HepG2 (cell line): ENCODE measurements around the gene ANKRD13D. TPM values are rescaled to one million over a fixed set of nuclear protein-coding genes. Genes with fewer than 3 reads are reported as not detected.

Experiments used
- BRD4 ChIP-seq: sonication (generic); formaldehyde crosslinking; IDR thresholded peaks from 2 replicates; pipeline ENCODE4 v1.4.0; 2020; ENCODE audit warnings: missing genetic modification reagents
- CCDC6 ChIP-seq: sonication (generic); formaldehyde crosslinking; IDR thresholded peaks from 2 replicates; pipeline ENCODE4 v1.8.1; 2022; ENCODE audit warnings: mild to moderate bottlenecking, missing genetic modification reagents, moderate library complexity
- ESRRA ChIP-seq: sonication (generic); formaldehyde crosslinking; IDR thresholded peaks from 2 replicates; pipeline ENCODE4 v1.5.1; 2020; ENCODE audit warnings: mild to moderate bottlenecking, low read depth, missing genetic modification reagents
- GLI4 ChIP-seq: sonication (generic); formaldehyde crosslinking; IDR thresholded peaks from 2 replicates; pipeline ENCODE4 v1.5.1; 2020; ENCODE audit warnings: missing genetic modification reagents, mild to moderate bottlenecking, moderate library complexity, borderline replicate concordance
- HCFC1 ChIP-seq: fragments of 150-350 bp; IDR thresholded peaks from 2 replicates; pipeline ENCODE4 v1.6.1; 2014; ENCODE audit warnings: low read depth, low read length
- HOXA9 ChIP-seq: sonication (generic); formaldehyde crosslinking; IDR thresholded peaks from 2 replicates; pipeline ENCODE4 v1.8.1; 2022; ENCODE audit warnings: missing genetic modification reagents, mild to moderate bottlenecking, moderate library complexity, borderline replicate concordance
- MEIS1 ChIP-seq: sonication (generic); formaldehyde crosslinking; IDR thresholded peaks from 2 replicates; pipeline ENCODE4 v1.9.0; 2021; ENCODE audit warnings: mild to moderate bottlenecking, missing genetic modification reagents, moderate library complexity, borderline replicate concordance
- MXD3 ChIP-seq: IDR thresholded peaks from 2 replicates; pipeline ENCODE4 v1.6.1; 2016; ENCODE audit warnings: mild to moderate bottlenecking, missing biosample characterization, missing genetic modification reagents
- NFYB ChIP-seq: sonication (generic); formaldehyde crosslinking; IDR thresholded peaks from 2 replicates; pipeline ENCODE4 v1.4.0; 2020; ENCODE audit warnings: missing genetic modification reagents
- RFX3 ChIP-seq: IDR thresholded peaks from 2 replicates; pipeline ENCODE4 v1.6.1; 2016; ENCODE audit warnings: missing biosample characterization, missing genetic modification reagents
- SNAI1 ChIP-seq: sonication (generic); formaldehyde crosslinking; IDR thresholded peaks from 2 replicates; pipeline ENCODE4 v1.5.0; 2020; ENCODE audit warnings: mild to moderate bottlenecking, missing genetic modification reagents, borderline replicate concordance
- SNRNP70 ChIP-seq: fragments of 200-400 bp; formaldehyde crosslinking; IDR thresholded peaks from 2 replicates; pipeline ENCODE4 v1.6.1; 2017; ENCODE audit warnings: mild to moderate bottlenecking, low read depth, low read length, moderate library complexity
- TBP ChIP-seq: sonication (generic); formaldehyde crosslinking; IDR thresholded peaks from 2 replicates; pipeline ENCODE4 v1.5.0; 2020; ENCODE audit warnings: missing genetic modification reagents
- TEAD2 ChIP-seq: sonication (generic); formaldehyde crosslinking; IDR thresholded peaks from 2 replicates; pipeline ENCODE4 v1.9.0; 2021; ENCODE audit warnings: missing genetic modification reagents
- ZBTB14 ChIP-seq: sonication (generic); formaldehyde crosslinking; IDR thresholded peaks from 2 replicates; pipeline ENCODE4 v1.4.0; 2020; ENCODE audit warnings: missing genetic modification reagents
- ZBTB34 ChIP-seq: sonication (generic); formaldehyde crosslinking; IDR thresholded peaks from 2 replicates; pipeline ENCODE4 v1.8.0; 2022; ENCODE audit warnings: mild to moderate bottlenecking, missing genetic modification reagents
- ZBTB44 ChIP-seq: sonication (generic); formaldehyde crosslinking; IDR thresholded peaks from 2 replicates; pipeline ENCODE4 v1.4.0; 2020; ENCODE audit warnings: missing genetic modification reagents
- ZNF282 ChIP-seq: fragments of 450-650 bp; IDR thresholded peaks from 2 replicates; pipeline ENCODE4 v1.6.1; 2018; ENCODE audit not compliant: partially characterized antibody
- ZNF296 ChIP-seq: sonication (generic); formaldehyde crosslinking; conservative IDR thresholded peaks from 2 replicates; pipeline ENCODE4 v1.5.0; 2020; ENCODE audit warnings: mild to moderate bottlenecking, missing genetic modification reagents
- ZNF430 ChIP-seq: sonication (generic); formaldehyde crosslinking; IDR thresholded peaks from 2 replicates; pipeline ENCODE4 v1.9.0; 2021; ENCODE audit warnings: mild to moderate bottlenecking, missing genetic modification reagents
- ZNF563 ChIP-seq: sonication (generic); formaldehyde crosslinking; IDR thresholded peaks from 2 replicates; pipeline ENCODE4 v1.8.0; 2022; ENCODE audit warnings: mild to moderate bottlenecking, moderate library complexity, missing genetic modification reagents
- ZNF639 ChIP-seq: conservative IDR thresholded peaks from 2 replicates; pipeline ENCODE4 v1.6.1; 2018; ENCODE audit warnings: missing genetic modification reagents
- ZNF746 ChIP-seq: sonication (generic); formaldehyde crosslinking; IDR thresholded peaks from 2 replicates; pipeline ENCODE4 v1.8.0; 2022; ENCODE audit warnings: mild to moderate bottlenecking, missing genetic modification reagents
- ZNF75D ChIP-seq: sonication (generic); formaldehyde crosslinking; IDR thresholded peaks from 2 replicates; pipeline ENCODE4 v1.8.1; 2023; ENCODE audit warnings: missing genetic modification reagents, mild to moderate bottlenecking, borderline replicate concordance
- ZNF766 ChIP-seq: sonication (generic); formaldehyde crosslinking; IDR thresholded peaks from 2 replicates; pipeline ENCODE4 v1.5.0; 2020; ENCODE audit warnings: missing genetic modification reagents, borderline replicate concordance
- ZNF878 ChIP-seq: sonication (generic); formaldehyde crosslinking; IDR thresholded peaks from 2 replicates; pipeline ENCODE4 v1.8.1; 2023; ENCODE audit warnings: mild to moderate bottlenecking, missing genetic modification reagents, moderate library complexity
- polyA plus RNA-seq, 8 experiments: library from polyadenylated mRNA; depleted of rRNA in 3 of 8; stranded (reverse) in 7 of 8; unstranded in 1 of 8; fragments of >200 nt; fragmentation: Illumina TruSeq in 4 of 8; extraction: Trizol in 4 of 8; gene quantifications; 2 replicates each; pipeline versions ENCODE4 v1.2.1 to v1.2.3, GENCODE V29; 2011 to 2016; ENCODE audit warnings: low read depth in 4 of 8, missing spikeins in 1 of 8, mixed read lengths in 1 of 8; ENCODE audit not compliant: insufficient read depth in 1 of 8
- total RNA-seq, 5 experiments: library from RNA; depleted of rRNA; stranded (reverse); fragments of >200 nt; fragmentation: Illumina TruSeq; extraction: Trizol; gene quantifications; 2 replicates each; pipeline ENCODE4 v1.2.3, GENCODE V29; 2016; ENCODE audit warnings: low read depth in 1 of 5

The ANKRD13D gene
- total and polyA plus RNA-seq, 2 of the 13 experiments (the other 11 are each of a cell fraction or from before 2014, with no cell fraction given), result 18.6 to 27.3 TPM

- TF ChIP-seq ZNF282, result no peak
- TF ChIP-seq SNRNP70, result no peak
- 0 out of 2 replicates have a peak, but pooled peaks have one; percentile 35 for TF ChIP-seq MEIS1 (CRISPR knock-in tag)
- no peak for TF ChIP-seq TEAD2
- TF ChIP-seq ZNF746, result no peak
- TF ChIP-seq ZBTB44 (CRISPR knock-in tag), result no peak
- no peak for TF ChIP-seq ZNF639 (CRISPR knock-in tag)
- peak; percentile 57; the same call in 1 of the 2 replicates for TF ChIP-seq ESRRA
- TF ChIP-seq NFYB, result no peak
- TF ChIP-seq RFX3 (CRISPR knock-in tag), result no peak
- TF ChIP-seq CCDC6 (CRISPR knock-in tag), result no peak
- peak; percentile 61; the same call in 1 of the 2 replicates for TF ChIP-seq ZNF563 (CRISPR knock-in tag)
- TF ChIP-seq ZNF878 (CRISPR knock-in tag), result no peak
- TF ChIP-seq ZBTB34 (CRISPR knock-in tag), result no peak
- TF ChIP-seq HOXA9 (CRISPR knock-in tag), result no peak
- no peak for TF ChIP-seq GLI4 (CRISPR knock-in tag)
- TF ChIP-seq HCFC1, result no peak
- TF ChIP-seq ZNF766, result no peak
- no peak for TF ChIP-seq TBP (CRISPR knock-in tag)
- TF ChIP-seq MXD3 (CRISPR knock-in tag), result no peak; the same call in 1 of the 2 replicates
- peak; percentile 2; the same call in 1 of the 2 replicates for TF ChIP-seq ZNF430 (CRISPR knock-in tag)
- TF ChIP-seq ZNF296 (CRISPR knock-in tag), result no peak
- TF ChIP-seq BRD4 (CRISPR knock-in tag), result no peak
- no peak for TF ChIP-seq ZBTB14
- no peak for TF ChIP-seq ZNF75D (CRISPR knock-in tag)
- TF ChIP-seq SNAI1 (CRISPR knock-in tag), result no peak
These were observed 14.2 kb downstream of the ANKRD13D start, which contains the start of gene SSH3 (continued) for GRCh38 chr11:67303132-67303834.
